ENCODE results near the gene MINDY4B.

Gene MINDY4B

DNA sequence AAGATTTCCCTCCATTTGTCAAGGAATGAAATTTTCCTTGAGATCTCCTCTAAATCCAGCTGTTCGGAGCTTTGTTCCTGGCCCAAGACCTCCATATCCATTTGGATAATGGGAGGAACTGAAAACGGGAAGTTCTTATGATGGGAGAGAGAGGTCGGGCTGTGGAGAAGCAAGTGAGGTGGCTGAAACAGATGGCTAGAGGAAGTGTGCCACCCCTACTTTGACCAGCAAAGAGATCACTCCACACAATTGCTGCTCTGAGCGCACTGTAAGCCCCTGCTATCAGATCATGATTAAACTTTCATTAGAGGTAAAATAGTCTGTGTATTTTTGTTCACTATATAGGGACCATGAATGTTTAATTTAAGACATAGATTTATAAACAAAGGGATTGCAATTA lies at the start of gene MINDY4B:
Gene MINDY4B, minus strand, starts transcription at position 101 of the 400 bp plus-strand sequence. Its CDS starts 0 bp downstream, at position 101.
- no peak for TF ChIP-seq ZFX (IDR thresholded peaks at IDR 0.05; ENCODE audit: borderline replicate concordance)
- TF ChIP-seq, protein P1, sequence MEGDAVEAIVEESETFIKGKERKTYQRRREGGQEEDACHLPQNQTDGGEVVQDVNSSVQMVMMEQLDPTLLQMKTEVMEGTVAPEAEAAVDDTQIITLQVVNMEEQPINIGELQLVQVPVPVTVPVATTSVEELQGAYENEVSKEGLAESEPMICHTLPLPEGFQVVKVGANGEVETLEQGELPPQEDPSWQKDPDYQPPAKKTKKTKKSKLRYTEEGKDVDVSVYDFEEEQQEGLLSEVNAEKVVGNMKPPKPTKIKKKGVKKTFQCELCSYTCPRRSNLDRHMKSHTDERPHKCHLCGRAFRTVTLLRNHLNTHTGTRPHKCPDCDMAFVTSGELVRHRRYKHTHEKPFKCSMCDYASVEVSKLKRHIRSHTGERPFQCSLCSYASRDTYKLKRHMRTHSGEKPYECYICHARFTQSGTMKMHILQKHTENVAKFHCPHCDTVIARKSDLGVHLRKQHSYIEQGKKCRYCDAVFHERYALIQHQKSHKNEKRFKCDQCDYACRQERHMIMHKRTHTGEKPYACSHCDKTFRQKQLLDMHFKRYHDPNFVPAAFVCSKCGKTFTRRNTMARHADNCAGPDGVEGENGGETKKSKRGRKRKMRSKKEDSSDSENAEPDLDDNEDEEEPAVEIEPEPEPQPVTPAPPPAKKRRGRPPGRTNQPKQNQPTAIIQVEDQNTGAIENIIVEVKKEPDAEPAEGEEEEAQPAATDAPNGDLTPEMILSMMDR (IDR thresholded peaks at IDR 0.05) = no peak
- no peak within 1 kb of the TSS for H3K27ac ChIP-seq

DNA sequence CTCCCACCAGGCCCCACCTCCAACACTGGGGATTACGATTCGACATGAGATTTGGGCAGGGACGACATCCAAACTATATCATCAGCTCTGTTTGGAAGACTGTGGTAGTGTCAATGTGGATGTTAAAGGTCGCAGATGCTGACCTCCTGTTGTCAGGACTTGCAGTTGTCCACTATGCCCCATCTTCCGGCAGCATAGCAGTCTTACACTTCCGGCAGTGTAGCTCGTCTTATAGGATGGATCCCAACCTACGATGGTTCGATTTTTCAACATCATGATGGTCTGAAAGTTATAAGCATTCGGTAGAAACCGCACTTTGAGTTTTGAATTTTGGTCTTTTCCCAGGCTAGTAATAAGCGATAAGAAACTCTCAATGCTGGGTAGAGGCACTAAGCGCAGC lies 46.7 kb upstream of the MINDY4B start:
- no peak for TF ChIP-seq ZFX (IDR thresholded peaks at IDR 0.05; ENCODE audit: borderline replicate concordance)
- TF ChIP-seq, protein P1 (IDR thresholded peaks at IDR 0.05) = no peak
- H3K27ac ChIP-seq = no peak overlapping the region

GRCh38 chr3:150945226-150946032 lies 40.2 kb upstream of the MINDY4B start:
- TF ChIP-seq, protein P1 (IDR thresholded peaks at IDR 0.05) = no peak
- TF ChIP-seq ZFX (IDR thresholded peaks at IDR 0.05; ENCODE audit: borderline replicate concordance) = no peak
- H3K27ac ChIP-seq = no peak overlapping the region

DNA sequence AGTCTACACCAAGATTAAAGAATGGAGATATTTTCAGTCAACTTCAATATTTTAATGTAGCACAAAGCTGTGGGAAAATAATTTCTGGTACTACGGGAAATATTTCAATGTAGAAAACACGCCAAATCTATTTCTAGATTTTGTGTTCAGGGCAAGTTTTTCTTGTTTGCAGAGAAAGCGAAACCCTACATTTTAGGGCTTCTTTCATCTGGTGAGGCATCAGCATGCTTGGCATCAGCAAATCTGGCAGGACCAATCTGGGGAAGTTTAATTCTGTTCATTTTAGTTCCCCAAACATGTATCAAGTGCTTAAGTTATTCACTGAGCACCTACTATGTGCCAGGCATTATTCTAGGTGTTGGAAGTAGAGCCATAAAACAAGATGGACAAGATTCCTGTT lies 37.0 kb upstream of the MINDY4B start:
- TF ChIP-seq ZFX (IDR thresholded peaks at IDR 0.05; ENCODE audit: borderline replicate concordance) = no peak
- TF ChIP-seq, protein P1 (IDR thresholded peaks at IDR 0.05) = no peak
- no peak overlapping the region for H3K27ac ChIP-seq

GRCh38 chr3:150936693-150937092 lies 31.5 kb upstream of the MINDY4B start:
- TF ChIP-seq, protein P1 (IDR thresholded peaks at IDR 0.05) = no peak
- no peak for TF ChIP-seq ZFX (IDR thresholded peaks at IDR 0.05; ENCODE audit: borderline replicate concordance)
- H3K27ac ChIP-seq = no peak overlapping the region

DNA sequence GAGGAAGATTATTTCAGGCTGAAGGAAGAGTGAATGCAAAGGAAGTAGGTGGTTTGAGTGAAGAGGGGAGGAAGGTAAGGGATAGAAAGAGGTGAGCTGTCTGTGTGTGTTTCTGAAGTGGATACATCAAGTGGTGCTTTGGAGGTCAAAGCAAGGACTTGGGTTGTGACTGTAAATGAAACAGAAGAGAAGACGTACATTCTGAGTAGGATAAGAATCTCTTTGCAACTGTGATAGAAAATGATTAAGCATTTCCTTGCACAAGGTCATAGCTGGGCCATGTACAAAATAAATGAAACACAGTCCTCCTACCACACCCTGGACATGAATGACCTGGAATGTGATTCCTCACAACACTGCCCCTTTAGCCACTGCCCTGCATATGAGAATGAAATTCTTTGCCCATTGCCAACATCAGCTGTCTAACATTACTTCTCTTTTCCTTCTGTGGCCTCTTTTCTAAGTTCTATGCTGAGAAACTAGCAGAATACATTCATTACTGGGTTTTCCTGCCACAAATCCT lies 28.3 kb upstream of the MINDY4B start:
- TF ChIP-seq ZFX (IDR thresholded peaks at IDR 0.05; ENCODE audit: borderline replicate concordance) = no peak
- TF ChIP-seq, protein P1 (IDR thresholded peaks at IDR 0.05) = no peak

DNA sequence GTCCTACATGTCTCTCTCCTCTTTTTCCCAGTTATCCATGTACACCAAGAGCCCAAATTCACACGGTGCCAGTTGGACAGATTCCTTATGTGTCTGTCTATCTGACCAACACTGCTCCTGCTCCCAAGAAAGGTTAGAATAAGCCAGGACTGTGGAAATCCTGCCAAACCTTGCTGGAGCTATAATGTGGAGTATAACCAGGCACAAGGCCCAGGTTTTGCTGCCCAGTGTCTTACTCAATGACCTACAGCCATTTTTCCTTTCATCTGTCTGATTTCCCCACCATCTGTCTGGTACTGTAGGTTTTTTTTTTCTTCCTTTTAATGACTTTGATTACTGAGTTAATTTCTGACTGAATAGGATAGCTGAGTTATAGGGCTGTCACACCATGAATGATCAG lies 26.5 kb upstream of the MINDY4B start:
- TF ChIP-seq, protein P1 (IDR thresholded peaks at IDR 0.05) = no peak
- TF ChIP-seq ZFX (IDR thresholded peaks at IDR 0.05; ENCODE audit: borderline replicate concordance) = no peak
- H3K27ac ChIP-seq = no peak overlapping the region

More for the DNA sequence above, 28.3 kb upstream of the MINDY4B start:
- no peak overlapping the region for H3K27ac ChIP-seq

Measured in 22Rv1 (cell line).